Lung (tissue), 16 donors: ENCODE data around the gene KRTAP6-3. TPM values are rescaled to one million over a fixed set of nuclear protein-coding genes. Genes with fewer than 3 reads are reported as not detected.

Source experiments
- ATAC-seq: fragments of 200-7000 bp; cut with Tn5 transposase; one replicate; pipeline ENCODE4 v1.9.1; 2020; ENCODE audit warnings: moderate number of reproducible peaks; ENCODE audit not compliant: insufficient read depth, low FRiP score
- DNase-seq, 3 donors: peaks; one replicate each; pipeline ENCODE4 v3.0.0-alpha.2; 2013 to 2017
- H3K27ac ChIP-seq, 2 donors: one replicate each; pipeline ENCODE4 v1.5.1; 2013; ENCODE audit warnings: mild to moderate bottlenecking in 2 of 2, moderate library complexity in 2 of 2, control low read depth in 1 of 2, inconsistent platforms in 1 of 2, low read depth in 1 of 2, low read length in 1 of 2
- H3K27me3 ChIP-seq, 3 donors: one replicate each; pipeline ENCODE4 v1.5.1; 2013; ENCODE audit warnings: low read length in 2 of 3; ENCODE audit not compliant: control insufficient read depth in 3 of 3, insufficient read depth in 3 of 3
- H3K36me3 ChIP-seq, 4 donors: one replicate each; pipeline ENCODE4 v1.5.1; 2013; ENCODE audit warnings: low read length in 4 of 4, mild to moderate bottlenecking in 1 of 4, moderate library complexity in 1 of 4; ENCODE audit not compliant: control insufficient read depth in 4 of 4, insufficient read depth in 4 of 4
- H3K4me1 ChIP-seq, 5 donors: one replicate each; pipeline ENCODE4 v1.5.1; 2013; ENCODE audit warnings: low read length in 5 of 5, mild to moderate bottlenecking in 2 of 5, moderate library complexity in 1 of 5; ENCODE audit not compliant: control insufficient read depth in 5 of 5, insufficient read depth in 5 of 5
- H3K4me3 ChIP-seq: one replicate; pipeline ENCODE4 v1.5.1; 2013; ENCODE audit warnings: mild to moderate bottlenecking, control low read depth, moderate library complexity
- H3K9ac ChIP-seq, 2 donors: one replicate each; pipeline ENCODE4 v1.5.1; 2013; ENCODE audit warnings: low read length in 2 of 2, control low read depth in 1 of 2; ENCODE audit not compliant: insufficient read depth in 1 of 2
- H3K9me3 ChIP-seq, 4 donors: one replicate each; pipeline ENCODE4 v1.5.1; 2013; ENCODE audit warnings: low read length in 3 of 4, mild to moderate bottlenecking in 1 of 4, moderate library complexity in 1 of 4; ENCODE audit not compliant: control insufficient read depth in 4 of 4, insufficient read depth in 3 of 4
- CTCF ChIP-seq: IDR thresholded peaks from 2 replicates; pipeline ENCODE4 v1.5.1; 2012; ENCODE audit warnings: mild to moderate bottlenecking; ENCODE audit errors: control extremely low read depth, extremely low read depth
- WGBS, 2 donors: extraction: QIAGEN DNeasy Blood & Tissue Kit; methylation state at CpG; one replicate each; pipeline ENCODE4 v1.1.7; 2013; 5-methylcytosine and 5-hydroxymethylcytosine counted together
- long read RNA-seq, 5 donors: transcript quantifications; one replicate each; lab custom pipeline, GENCODE V29; 2026
- polyA plus RNA-seq, 2 donors: library from polyadenylated mRNA; stranded (reverse); fragments of 200-250 nt; gene quantifications; one replicate each; pipeline ENCODE4 v1.2.1, GENCODE V29; 2013
- total RNA-seq, 2 donors: library from RNA; depleted of rRNA in 1 of 2; stranded (reverse); fragments of >200 nt in 1 of 2; gene quantifications; one replicate each; pipeline ENCODE4 v1.2.1, GENCODE V29; 2014 to 2021
- donor health status: control.
- donor health status: control.
- donor health status: Bipolar disorder and iron deficiency.
- donor health status: healthy.
- donor health status: DM: yes; HTN: yes; CAD: no.

KRTAP6-3 gene, protein sequence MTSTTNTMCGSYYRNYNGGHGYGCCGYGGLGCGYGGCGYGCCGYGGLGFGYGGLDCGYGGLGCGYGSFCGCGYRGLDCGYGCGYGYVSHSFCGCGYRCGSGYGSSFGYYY
- total RNA-seq (not detected), polyA plus RNA-seq (not detected)
- long read RNA-seq, donor 1: 0 reads
- long read RNA-seq, donor 2: 0 reads
- long read RNA-seq, donor 3: 0 reads
- long read RNA-seq, donor 4: 0 reads
- long read RNA-seq, donor 5: 0 reads

DNA sequence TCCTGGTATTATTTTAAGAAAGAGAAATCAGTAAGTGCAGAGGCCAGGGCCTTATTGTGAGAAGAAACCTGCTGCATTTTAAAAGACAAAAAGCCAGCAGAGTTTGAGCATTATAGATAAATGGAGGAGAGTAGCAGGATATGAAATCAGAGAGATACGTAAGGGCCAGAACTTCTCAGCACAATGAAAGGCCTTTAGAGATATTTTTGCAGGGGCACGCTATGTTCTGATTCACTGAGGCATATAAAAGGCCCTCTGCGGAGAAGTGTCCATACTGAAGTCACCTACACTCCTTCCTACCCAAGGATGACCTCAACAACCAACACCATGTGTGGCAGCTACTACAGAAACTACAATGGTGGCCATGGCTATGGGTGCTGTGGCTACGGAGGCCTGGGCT lies at the start of gene KRTAP6-3:
Gene KRTAP6-3, plus strand, starts transcription at position 301 of the 400 bp plus-strand sequence. Its CDS starts 6 bp downstream, at position 307.
- no peak for TF ChIP-seq CTCF
- DNase-seq (no peak), ATAC-seq (no peak)
- H3K9ac ChIP-seq: no peak within 1 kb of the TSS
- H3K4me3 ChIP-seq: no peak within 1 kb of the TSS
- H3K9me3 ChIP-seq: no peaks in the 10 kb centered on the region
- no peaks in the 10 kb centered on the region for H3K4me1 ChIP-seq
- H3K36me3 ChIP-seq: no peaks in the 10 kb centered on the region
- H3K27me3 ChIP-seq: no peaks in the 10 kb centered on the region
- 93 to 95% methylated on average over 4 of the region's 4 CpGs for WGBS, 2 donors
- no peak within 1 kb of the TSS for H3K27ac ChIP-seq

DNA sequence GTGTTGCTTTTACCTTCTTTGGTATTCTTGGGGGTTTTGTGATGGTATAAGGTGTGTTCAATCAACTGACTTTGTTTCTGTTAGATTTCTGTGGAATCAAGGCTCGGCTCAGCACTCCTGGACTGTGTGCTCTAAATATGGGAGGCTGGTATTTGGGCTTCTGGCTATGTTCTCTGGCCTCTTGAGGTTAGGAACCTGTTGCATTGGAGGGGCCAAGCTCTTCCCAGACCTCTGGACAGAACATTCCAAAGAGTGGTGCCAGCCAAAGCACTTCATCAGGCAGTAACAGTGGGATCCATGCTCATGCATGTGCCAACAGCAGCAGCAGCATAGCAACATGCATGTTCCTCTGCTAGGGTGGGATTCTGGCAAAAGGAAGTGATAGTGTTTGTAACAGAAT lies 39.5 kb upstream of the KRTAP6-3 start:
- 62 to 69% methylated on average over 1 of the region's 1 CpG for whole genome bisulfite sequencing, 2 donors
- Histone ChIP-seq H3K4me1 (no peaks in the 10 kb centered on the region), H3K4me3 (no peak overlapping the region), H3K9me3 (no peaks in the 10 kb centered on the region), H3K27ac (no peak overlapping the region), H3K9ac (no peak overlapping the region), H3K36me3 (no peaks in the 10 kb centered on the region), H3K27me3 (no peaks in the 10 kb centered on the region)
- TF ChIP-seq CTCF: no peak
- DNase-seq: no peak
- no peak for ATAC-seq

DNA sequence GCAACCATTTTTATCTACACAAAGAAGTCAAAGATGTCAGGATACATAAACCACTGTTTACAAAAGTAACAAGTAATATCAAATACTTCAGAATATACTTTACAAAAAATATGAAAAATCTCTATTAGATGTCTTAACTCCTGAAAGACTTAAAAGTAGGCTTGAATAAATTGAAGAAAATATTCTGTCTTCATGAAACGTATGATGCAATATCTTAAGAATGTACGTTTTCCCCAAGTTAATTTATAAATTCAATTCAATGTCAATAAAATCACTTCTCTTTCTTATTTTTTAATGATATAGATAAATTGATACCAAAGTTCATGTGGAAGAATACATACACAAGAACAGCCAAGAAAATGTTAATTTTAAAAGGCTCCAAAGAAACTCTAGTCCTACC lies 37.1 kb upstream of the KRTAP6-3 start:
- no peak for TF ChIP-seq CTCF

More for the DNA sequence above, 37.1 kb upstream of the KRTAP6-3 start:
- Histone ChIP-seq H3K27me3 (no peaks in the 10 kb centered on the region), H3K27ac (no peak overlapping the region), H3K4me1 (no peaks in the 10 kb centered on the region), H3K9me3 (no peaks in the 10 kb centered on the region), H3K36me3 (no peaks in the 10 kb centered on the region), H3K4me3 (no peak overlapping the region), H3K9ac (no peak overlapping the region)
- WGBS, 2 donors: 58 to 87% methylated on average over 2 of the region's 2 CpGs
- ATAC-seq: no peak
- DNase-seq: no peak
